ENCODE measurements around the gene SPATA21.

The SPATA21 gene

DNA sequence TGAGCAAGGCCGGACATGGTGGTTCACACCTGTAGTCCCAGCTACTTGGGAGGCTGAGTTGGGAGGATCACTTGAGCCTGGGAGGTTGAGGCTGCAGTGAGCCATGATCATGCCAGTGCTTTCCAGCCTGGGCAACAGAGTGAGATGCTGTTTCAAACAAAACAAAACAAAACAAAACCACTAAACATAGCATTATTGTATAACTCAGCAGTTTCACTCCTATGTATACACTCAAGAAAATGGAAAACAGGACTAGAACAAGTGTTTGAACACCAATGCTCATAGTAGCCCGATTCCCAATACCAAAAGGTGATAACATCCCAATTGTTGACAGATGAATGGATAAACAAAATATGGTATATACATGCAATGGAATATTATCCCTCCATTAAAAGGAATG is 1.3 kb upstream of the SPATA21 start:
- H3K27ac ChIP-seq = no peak overlapping the region
- TF ChIP-seq, protein P1, sequence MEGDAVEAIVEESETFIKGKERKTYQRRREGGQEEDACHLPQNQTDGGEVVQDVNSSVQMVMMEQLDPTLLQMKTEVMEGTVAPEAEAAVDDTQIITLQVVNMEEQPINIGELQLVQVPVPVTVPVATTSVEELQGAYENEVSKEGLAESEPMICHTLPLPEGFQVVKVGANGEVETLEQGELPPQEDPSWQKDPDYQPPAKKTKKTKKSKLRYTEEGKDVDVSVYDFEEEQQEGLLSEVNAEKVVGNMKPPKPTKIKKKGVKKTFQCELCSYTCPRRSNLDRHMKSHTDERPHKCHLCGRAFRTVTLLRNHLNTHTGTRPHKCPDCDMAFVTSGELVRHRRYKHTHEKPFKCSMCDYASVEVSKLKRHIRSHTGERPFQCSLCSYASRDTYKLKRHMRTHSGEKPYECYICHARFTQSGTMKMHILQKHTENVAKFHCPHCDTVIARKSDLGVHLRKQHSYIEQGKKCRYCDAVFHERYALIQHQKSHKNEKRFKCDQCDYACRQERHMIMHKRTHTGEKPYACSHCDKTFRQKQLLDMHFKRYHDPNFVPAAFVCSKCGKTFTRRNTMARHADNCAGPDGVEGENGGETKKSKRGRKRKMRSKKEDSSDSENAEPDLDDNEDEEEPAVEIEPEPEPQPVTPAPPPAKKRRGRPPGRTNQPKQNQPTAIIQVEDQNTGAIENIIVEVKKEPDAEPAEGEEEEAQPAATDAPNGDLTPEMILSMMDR (IDR thresholded peaks at IDR 0.05) = no peak
- TF ChIP-seq ZFX (IDR thresholded peaks at IDR 0.05; ENCODE audit: borderline replicate concordance) = no peak

DNA sequence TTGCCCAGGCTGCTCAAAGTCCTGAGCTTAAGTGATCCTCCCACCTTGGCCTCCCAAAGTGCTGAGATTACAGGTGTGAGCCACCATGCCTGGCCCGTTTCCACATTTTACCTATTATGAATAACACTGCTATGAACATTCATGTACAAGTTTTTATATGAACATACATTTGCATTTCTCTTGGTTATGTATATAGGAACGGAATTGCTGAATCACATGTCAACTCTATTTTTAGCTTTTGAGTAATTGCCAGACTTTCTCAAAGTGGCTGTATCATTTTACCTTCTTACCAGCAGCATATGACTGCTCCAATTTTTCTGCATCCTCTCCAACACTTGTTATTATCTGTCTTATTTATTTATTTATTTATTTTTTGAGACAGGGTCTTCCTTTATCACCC is 2.7 kb downstream of the SPATA21 start:
- H3K27ac ChIP-seq = no peak overlapping the region
- TF ChIP-seq ZFX (IDR thresholded peaks at IDR 0.05; ENCODE audit: borderline replicate concordance) = no peak
- TF ChIP-seq, protein P1 (IDR thresholded peaks at IDR 0.05) = no peak

DNA sequence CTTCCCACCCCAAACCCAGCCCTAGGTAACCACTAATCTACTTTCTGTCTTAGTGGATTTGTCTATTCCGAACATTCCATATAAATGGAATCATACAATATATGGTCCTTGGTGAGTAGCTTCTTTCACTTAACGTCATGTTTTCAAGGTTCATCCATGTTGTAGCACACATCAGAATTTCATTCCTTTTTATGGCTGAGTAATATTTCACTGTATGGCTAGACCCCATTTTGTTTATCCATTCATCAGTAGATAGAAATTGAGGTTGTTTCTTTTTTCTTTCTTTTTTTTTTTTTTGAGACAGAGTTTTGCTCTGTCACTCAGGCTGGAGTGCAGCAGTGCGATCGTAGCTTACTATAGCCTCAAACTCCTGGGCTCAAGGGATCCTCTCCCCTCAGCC is 3.2 kb downstream of the SPATA21 start:
- H3K27ac ChIP-seq = no peak overlapping the region
- TF ChIP-seq, protein P1 (IDR thresholded peaks at IDR 0.05) = no peak
- no peak for TF ChIP-seq ZFX (IDR thresholded peaks at IDR 0.05; ENCODE audit: borderline replicate concordance)

DNA sequence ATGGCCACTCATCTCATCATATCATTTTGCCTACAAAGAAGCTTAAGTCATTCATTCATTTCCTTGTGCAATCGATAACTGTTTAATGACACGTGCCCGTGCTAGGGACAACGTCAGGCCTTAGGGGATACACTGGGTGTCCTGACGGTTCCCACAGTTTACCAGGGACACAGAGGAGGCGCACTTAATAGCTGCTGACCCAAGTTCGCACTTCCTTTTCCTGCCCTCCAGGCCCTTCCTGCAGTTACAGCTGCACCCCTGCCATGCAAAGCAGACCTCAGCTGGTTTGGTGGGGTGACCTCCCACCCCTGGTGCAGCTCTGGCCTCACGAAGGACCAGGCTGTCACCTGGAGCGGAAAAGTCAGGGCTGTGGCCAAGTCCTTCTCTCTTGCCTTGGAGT is 4.2 kb downstream of the SPATA21 start:
- TF ChIP-seq, protein P1 (IDR thresholded peaks at IDR 0.05) = no peak
- no peak for TF ChIP-seq ZFX (IDR thresholded peaks at IDR 0.05; ENCODE audit: borderline replicate concordance)
- H3K27ac ChIP-seq = no peak overlapping the region

DNA sequence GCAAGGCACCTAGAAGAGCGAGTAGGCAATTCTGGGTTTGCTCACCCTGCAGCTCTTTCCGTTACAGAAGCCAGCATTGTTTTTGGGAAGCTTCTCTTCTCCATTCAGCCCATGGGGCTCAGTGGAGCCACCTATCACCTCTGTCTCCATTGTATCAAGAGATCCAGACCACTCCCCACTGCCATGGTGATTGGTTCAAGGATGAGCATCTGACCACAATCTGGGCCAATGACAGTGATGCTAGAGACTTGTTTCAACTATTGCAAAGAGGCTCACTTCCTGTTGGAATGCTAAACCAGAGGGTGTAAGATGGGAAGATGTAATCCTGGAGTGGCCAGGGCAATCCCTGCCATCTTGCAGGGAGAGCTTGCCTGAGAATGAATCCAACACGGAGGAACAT is 6.6 kb downstream of the SPATA21 start:
- TF ChIP-seq ZFX (IDR thresholded peaks at IDR 0.05; ENCODE audit: borderline replicate concordance) = no peak
- TF ChIP-seq, protein P1 (IDR thresholded peaks at IDR 0.05) = no peak
- no peak overlapping the region for H3K27ac ChIP-seq

DNA sequence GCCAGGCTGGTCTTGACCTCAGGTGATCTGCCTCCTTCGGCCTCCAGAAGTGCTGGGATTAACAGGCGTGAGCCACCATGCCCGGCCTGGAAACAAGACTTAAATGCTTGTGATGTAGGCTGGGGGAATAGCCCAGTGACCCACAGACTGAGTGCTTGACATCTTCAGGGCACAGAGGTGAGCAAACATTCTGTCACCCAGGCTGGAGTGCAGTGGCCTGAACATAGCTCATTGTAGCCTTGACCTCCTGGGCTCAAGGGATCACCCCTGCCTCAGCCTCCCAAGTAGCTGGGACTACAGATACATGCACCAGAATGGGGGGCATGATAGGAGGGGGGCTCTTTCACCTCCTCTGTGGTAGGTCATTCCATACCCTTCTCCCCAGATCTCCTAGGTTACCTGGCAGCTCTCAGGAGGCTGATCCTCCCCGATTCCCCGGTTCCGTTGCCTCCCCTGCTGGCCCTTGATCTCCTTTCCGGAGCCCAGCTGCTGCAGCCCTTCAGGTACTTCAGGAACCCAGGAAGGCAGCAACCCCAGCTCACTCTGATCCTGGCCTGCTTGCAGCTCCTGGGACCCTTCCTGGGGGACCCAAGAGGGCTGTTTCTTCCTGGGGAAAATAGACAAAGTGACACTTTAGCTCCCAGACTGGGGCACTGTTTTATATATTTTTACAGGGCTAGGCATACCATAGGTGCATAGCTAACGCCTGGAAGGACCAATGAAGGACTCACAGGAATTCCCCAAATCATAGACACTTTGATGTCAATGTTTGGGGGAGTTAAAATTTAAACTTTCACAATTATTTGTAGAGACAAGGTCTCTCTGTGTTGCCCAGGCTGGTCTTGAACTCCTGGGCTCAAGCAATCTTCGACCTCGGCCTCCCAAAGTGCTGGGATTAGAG is 11.8 kb downstream of the SPATA21 start:
- no peak overlapping the region for H3K27ac ChIP-seq
- no peak for TF ChIP-seq ZFX (IDR thresholded peaks at IDR 0.05; ENCODE audit: borderline replicate concordance)
- TF ChIP-seq, protein P1 (IDR thresholded peaks at IDR 0.05) = no peak

DNA sequence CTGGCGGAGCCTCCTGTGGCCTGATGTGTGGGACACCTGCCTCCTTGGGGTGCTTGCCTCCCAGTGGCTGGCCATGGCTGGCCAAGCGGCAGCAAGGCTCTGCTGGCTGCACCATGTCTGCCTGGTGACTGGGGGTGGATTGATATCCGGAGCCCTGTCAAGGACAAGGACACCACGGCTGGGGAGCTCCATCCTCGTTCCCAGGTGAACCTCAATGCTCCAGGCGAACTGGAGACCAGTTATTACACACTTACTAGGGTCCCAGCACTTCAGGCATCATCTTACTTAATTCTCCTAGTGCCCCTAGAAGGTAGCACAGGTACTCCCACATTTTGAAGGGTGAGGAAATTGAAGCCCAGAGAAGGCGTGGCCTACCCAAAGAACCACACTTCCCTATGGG is 15.2 kb downstream of the SPATA21 start:
- no peak for TF ChIP-seq ZFX (IDR thresholded peaks at IDR 0.05; ENCODE audit: borderline replicate concordance)
- TF ChIP-seq, protein P1 (IDR thresholded peaks at IDR 0.05) = no peak
- no peak overlapping the region for H3K27ac ChIP-seq

Data from 22Rv1 (cell line).